GM12878 (cell line): ENCODE results near the gene RER1. TPM values are rescaled to one million over a fixed set of nuclear protein-coding genes. Genes with fewer than 3 reads are reported as not detected.

Source experiments
- BCL3 ChIP-seq: IDR thresholded peaks from 2 replicates; pipeline ENCODE4 v1.6.1; 2011; ENCODE audit warnings: borderline replicate concordance, low read depth, mild to moderate bottlenecking, moderate library complexity, low read length; ENCODE audit not compliant: insufficient read depth, poor library complexity, severe bottlenecking
- CHD4 ChIP-seq: fragments of 200-600 bp; sonication (generic); IDR thresholded peaks from 2 replicates; pipeline ENCODE4 v1.6.1; 2016; ENCODE audit warnings: mild to moderate bottlenecking
- CTCF ChIP-seq, 3 experiments: IDR thresholded peaks in 2 of 3; conservative IDR thresholded peaks in 1 of 3; 2 replicates each; pipeline ENCODE4 v1.5.1; 2011; ENCODE audit warnings: low read depth in 3 of 3, low read length in 3 of 3, mild to moderate bottlenecking in 3 of 3, control low read depth in 2 of 3, moderate library complexity in 2 of 3, inconsistent platforms in 1 of 3, mixed read lengths in 1 of 3; ENCODE audit not compliant: control insufficient read depth in 2 of 3, insufficient read depth in 1 of 3; ENCODE audit errors: extremely low read depth in 1 of 3
- FOXK2 ChIP-seq: fragments of 450-650 bp; IDR thresholded peaks from 2 replicates; pipeline ENCODE4 v1.6.1; 2017; ENCODE audit warnings: mild to moderate bottlenecking, moderate library complexity
- HDAC2 ChIP-seq: fragments of 200-600 bp; sonication (generic); IDR thresholded peaks from 2 replicates; pipeline ENCODE4 v1.6.1; 2017
- HSF1 ChIP-seq: fragments of 150-350 bp; IDR thresholded peaks from 2 replicates; pipeline ENCODE4 v1.6.1; 2014; ENCODE audit warnings: mild to moderate bottlenecking, low read depth, low read length
- IKZF1 ChIP-seq: fragments of 450-650 bp; conservative IDR thresholded peaks from 2 replicates; pipeline ENCODE4 v1.6.1; 2017; ENCODE audit warnings: antibody characterized with exemption, mild to moderate bottlenecking
- JUND ChIP-seq: IDR thresholded peaks from 2 replicates; pipeline ENCODE4 v1.6.1; 2012; ENCODE audit warnings: low read depth, mild to moderate bottlenecking, low read length, improper control_type of control experiment, moderate library complexity
- KDM1A ChIP-seq: fragments of 200-600 bp; sonication (generic); IDR thresholded peaks from 2 replicates; pipeline ENCODE4 v1.6.1; 2016; ENCODE audit warnings: borderline replicate concordance
- MEF2B ChIP-seq: fragments of 450-650 bp; IDR thresholded peaks from 2 replicates; pipeline ENCODE4 v1.6.1; 2018; ENCODE audit warnings: mild to moderate bottlenecking, moderate library complexity; ENCODE audit not compliant: partially characterized antibody, poor library complexity, severe bottlenecking
- NFIC ChIP-seq: IDR thresholded peaks from 2 replicates; pipeline ENCODE4 v1.6.1; 2012; ENCODE audit warnings: low read depth, mild to moderate bottlenecking, inconsistent platforms, low read length, moderate library complexity
- PKNOX1 ChIP-seq: fragments of 450-650 bp; IDR thresholded peaks from 2 replicates; pipeline ENCODE4 v1.6.1; 2016; ENCODE audit warnings: mild to moderate bottlenecking
- RCOR1 ChIP-seq: conservative IDR thresholded peaks from 2 replicates; pipeline ENCODE4 v1.6.1; 2012; ENCODE audit warnings: low read depth, low read length, improper control_type of control experiment
- SMARCA5 ChIP-seq: fragments of 450-650 bp; IDR thresholded peaks from 2 replicates; pipeline ENCODE4 v1.6.1; 2017; ENCODE audit warnings: mild to moderate bottlenecking
- SREBF1 ChIP-seq: IDR thresholded peaks from 2 replicates; pipeline ENCODE4 v1.6.1; 2012; ENCODE audit warnings: mild to moderate bottlenecking, low read length
- SREBF2 ChIP-seq: IDR thresholded peaks from 2 replicates; pipeline ENCODE4 v1.6.1; 2012; ENCODE audit warnings: mild to moderate bottlenecking, low read length
- SUPT20H ChIP-seq: IDR thresholded peaks from 2 replicates; pipeline ENCODE4 v1.6.1; 2011; ENCODE audit warnings: low read depth, mild to moderate bottlenecking, low read length, moderate library complexity, borderline replicate concordance; ENCODE audit not compliant: control insufficient read depth
- TARDBP ChIP-seq: IDR thresholded peaks from 2 replicates; pipeline ENCODE4 v1.6.1; 2016; ENCODE audit warnings: borderline replicate concordance
- TCF7 ChIP-seq: IDR thresholded peaks from 2 replicates; pipeline ENCODE4 v1.6.1; 2014; ENCODE audit warnings: antibody characterized with exemption, borderline replicate concordance
- WRNIP1 ChIP-seq: IDR thresholded peaks from 2 replicates; pipeline ENCODE4 v1.6.1; 2011; ENCODE audit warnings: low read depth, low read length, improper control_type of control experiment, borderline replicate concordance
- ZBTB11 ChIP-seq: fragments of 450-650 bp; formaldehyde crosslinking; IDR thresholded peaks from 2 replicates; pipeline ENCODE4 v1.5.0; 2022; ENCODE audit warnings: mild to moderate bottlenecking, missing genetic modification characterization
- ZNF24 ChIP-seq: fragments of 450-650 bp; IDR thresholded peaks from 2 replicates; pipeline ENCODE4 v1.6.1; 2017; ENCODE audit warnings: antibody characterized with exemption, mild to moderate bottlenecking
- ZZZ3 ChIP-seq: IDR thresholded peaks from 2 replicates; pipeline ENCODE4 v1.6.1; 2011; ENCODE audit warnings: low read depth; ENCODE audit not compliant: control insufficient read depth, insufficient read length
- polyA plus RNA-seq, 11 experiments: library from polyadenylated mRNA; depleted of rRNA in 4 of 11; unstranded in 6 of 11; stranded (reverse) in 5 of 11; fragments of >200 nt; fragmentation: Nextera tagmentation in 4 of 11; fragmentation: Illumina TruSeq in 1 of 11; extraction: Ambion mirVana in 4 of 11; extraction: Trizol in 1 of 11; gene quantifications; 1 replicate in 1 of 11; 2 replicates in 10 of 11; pipeline versions ENCODE4 v1.2.1 to v1.2.3, GENCODE V29; 2011 to 2016; ENCODE audit warnings: inconsistent platforms in 2 of 11, missing spikeins in 2 of 11, low read depth in 1 of 11
- total RNA-seq, 4 experiments: library from RNA; depleted of rRNA in 3 of 4; stranded (reverse); fragments of >200 nt in 3 of 4; fragmentation: Illumina TruSeq in 1 of 4; extraction: Trizol in 1 of 4; gene quantifications; 2 replicates each; pipeline versions ENCODE4 v1.2.1 to v1.2.3, GENCODE V29; 2013 to 2021

The RER1 gene
- total and polyA plus RNA-seq, 10 of the 15 experiments (the other 5 are each of a cell fraction or from before 2014, with no cell fraction given), result 29.2 to 274 (median 136) TPM

GRCh38 chr1:2412395-2412772 lies 20.7 kb downstream of the RER1 start, which contains the start of gene PEX10 (continued):
- TF ChIP-seq ZBTB11 (CRISPR knock-in tag) (no peak), ZZZ3 (no peak), ZNF24 (no peak), NFIC (no peak), CHD4 (no peak), RCOR1 (no peak), WRNIP1 (no peak), CTCF (IDR thresholded peaks at IDR 0.05 in 2 of 3, conservative IDR thresholded peaks at IDR 0.05 in 1 of 3; ENCODE audit: control insufficient read depth in 2 of 3, extremely low read depth in 1 of 3, insufficient read depth in 1 of 3, low read depth in 3 of 3, low read length in 3 of 3) (no peak), HDAC2 (no peak), IKZF1 (peak; percentile 72), JUND (no peak), KDM1A (no peak), PKNOX1 (no peak), SUPT20H (no peak), MEF2B (no peak), SREBF2 (no peak), TARDBP (0 out of 2 replicates have a peak, but pooled peaks have one; percentile 31), HSF1 (no peak), FOXK2 (no peak), TCF7 (no peak), BCL3 (no peak), SMARCA5 (peak; percentile 1; the same call in 1 of the 2 replicates), SREBF1 (no peak)
